Stimulated activated naive CD8-positive, alpha-beta T cell treated with anti-CD3 and anti-CD28 coated beads, Interleukin-15, Interleukin-2, amounts not matched to agents 100 ng/mL and 50 ng/mL, for 24 hours (primary cell): Measurements from ENCODE around the gene LRMDA.
"Not testable (repeated sequence)": the region's sequence is repeated elsewhere in the genome, so short reads cannot be mapped to it uniquely, and the experiment has no call there.

Experiments used
- H3K27ac Mint-ChIP-seq: one replicate; pipeline ENCODE4 v1.8.0; 2021; ENCODE audit warnings: mild to moderate bottlenecking, mixed read lengths
- H3K27me3 Mint-ChIP-seq: one replicate; pipeline ENCODE4 v1.8.0; 2021; ENCODE audit warnings: mixed read lengths
- H3K36me3 Mint-ChIP-seq: one replicate; pipeline ENCODE4 v1.8.0; 2021; ENCODE audit warnings: low read depth, mixed read lengths
- H3K4me1 Mint-ChIP-seq: one replicate; pipeline ENCODE4 v1.8.0; 2021; ENCODE audit warnings: low read depth, mixed read lengths
- H3K4me3 Mint-ChIP-seq: one replicate; pipeline ENCODE4 v1.8.0; 2021; ENCODE audit warnings: mild to moderate bottlenecking, mixed read lengths
- H3K9me3 Mint-ChIP-seq: one replicate; pipeline ENCODE4 v1.8.0; 2021; ENCODE audit warnings: mixed read lengths

LRMDA gene

DNA sequence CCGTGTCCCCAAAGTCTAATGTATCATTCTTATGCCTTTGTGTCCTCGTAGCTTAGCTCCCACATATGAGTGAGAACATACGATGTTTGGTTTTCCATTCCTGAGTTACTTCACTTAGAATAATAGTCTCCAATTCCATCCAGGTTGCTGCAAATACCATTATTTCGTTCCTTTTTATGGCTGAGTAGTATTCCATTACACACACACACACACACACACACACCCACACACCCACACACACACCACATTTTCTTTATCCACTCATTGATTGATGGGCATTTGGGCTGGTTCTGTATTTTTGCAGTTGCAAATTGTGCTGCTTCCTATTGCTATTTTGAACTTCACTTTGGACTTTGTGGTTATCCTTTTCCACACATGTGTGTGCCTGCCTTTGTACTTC is 189.6 kb downstream of the LRMDA start:
- H3K4me3 Mint-ChIP-seq, H3K9me3 Mint-ChIP-seq, H3K27me3 Mint-ChIP-seq, H3K36me3 Mint-ChIP-seq, H3K27ac Mint-ChIP-seq, H3K4me1 Mint-ChIP-seq: not testable (repeated sequence)

DNA sequence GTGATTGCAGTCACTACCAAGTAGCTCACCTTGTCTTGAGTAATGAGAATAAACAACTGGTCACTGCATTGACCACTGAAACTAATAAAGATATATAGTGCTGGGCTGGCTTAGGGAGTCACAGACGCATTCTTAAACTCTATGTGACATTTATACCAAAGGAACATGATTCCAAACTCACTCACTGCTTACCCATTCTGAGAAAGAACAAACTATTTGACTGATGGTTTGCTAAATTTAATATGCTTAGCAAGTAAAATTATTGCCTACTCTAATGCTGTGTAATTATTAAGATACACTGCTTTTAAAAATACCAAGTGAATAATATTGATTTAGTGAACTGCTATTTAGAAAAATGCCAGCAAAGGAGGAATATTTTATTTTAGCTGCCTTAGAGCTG is 191.1 kb downstream of the LRMDA start:
- H3K4me3 Mint-ChIP-seq = no peak overlapping the region
- H3K36me3 Mint-ChIP-seq = no peaks in the 10 kb centered on the region
- peaks cover 3% of the 10 kb centered on the region for H3K27me3 Mint-ChIP-seq
- no peaks in the 10 kb centered on the region for H3K4me1 Mint-ChIP-seq
- no peaks in the 10 kb centered on the region for H3K9me3 Mint-ChIP-seq
- no peak overlapping the region for H3K27ac Mint-ChIP-seq

DNA sequence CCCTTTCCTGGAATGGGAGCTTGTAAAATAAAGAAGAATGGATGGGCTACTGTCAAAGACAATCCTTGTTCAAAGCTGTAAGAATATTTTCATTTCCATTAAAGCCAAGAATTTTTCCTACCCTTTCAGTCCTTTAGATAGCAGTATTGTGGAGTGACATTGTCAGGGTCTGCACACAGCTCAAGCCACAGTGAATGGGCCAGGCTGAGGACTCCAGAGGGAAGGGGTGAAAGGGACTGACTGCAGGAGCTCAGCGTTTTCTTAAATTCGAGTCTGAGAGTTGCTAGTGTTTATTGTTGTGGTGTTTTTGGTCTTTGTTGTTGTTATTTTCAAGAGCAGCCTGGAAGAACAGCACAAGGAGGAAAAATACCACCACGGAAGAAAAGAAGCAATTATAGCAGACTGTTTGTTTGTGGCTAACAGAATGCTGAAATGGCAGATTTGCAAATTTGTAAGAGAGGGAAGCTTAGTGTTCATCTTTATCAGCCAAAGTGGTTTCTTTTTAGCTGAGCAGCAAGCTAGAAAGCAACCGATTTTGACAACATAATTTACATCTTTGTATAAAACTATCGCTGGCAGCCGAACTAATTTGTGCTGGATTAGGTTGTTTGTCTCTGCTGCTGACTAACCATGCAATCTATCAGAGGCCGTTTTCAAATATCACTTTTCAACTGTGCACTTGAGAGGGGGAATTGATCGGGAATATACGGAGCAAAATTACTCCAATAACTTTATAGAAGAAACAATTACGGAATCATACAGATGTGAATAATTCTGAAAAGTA is 192.1 kb downstream of the LRMDA start:
- Mint-ChIP-seq H3K4me1 (no peaks in the 10 kb centered on the region), H3K9me3 (no peaks in the 10 kb centered on the region), H3K27ac (no peak overlapping the region), H3K4me3 (no peak overlapping the region), H3K36me3 (no peaks in the 10 kb centered on the region), H3K27me3 (peaks cover 3% of the 10 kb centered on the region)

DNA sequence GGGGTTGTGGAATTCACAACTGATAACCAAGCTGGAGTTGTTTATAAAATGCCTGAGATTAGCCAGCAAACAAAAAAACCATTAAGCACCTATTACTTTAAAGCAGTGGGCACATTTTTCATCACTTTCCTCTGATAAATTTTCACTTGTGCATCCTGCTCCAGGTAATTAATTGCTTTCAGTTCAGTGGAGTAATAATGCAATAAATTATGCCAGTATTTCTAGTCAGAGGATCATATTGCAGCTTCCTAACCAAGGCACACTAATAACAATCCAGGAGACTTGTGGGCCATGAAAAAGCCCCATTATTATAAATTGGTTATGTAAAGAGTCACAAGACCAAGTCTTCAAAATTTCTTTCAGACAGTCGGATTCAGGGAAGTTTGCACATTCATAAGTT is 193.2 kb downstream of the LRMDA start:
- H3K36me3 Mint-ChIP-seq = no peaks in the 10 kb centered on the region
- H3K4me3 Mint-ChIP-seq = no peak overlapping the region
- H3K27me3 Mint-ChIP-seq = peaks cover 8% of the 10 kb centered on the region
- H3K9me3 Mint-ChIP-seq = no peaks in the 10 kb centered on the region
- no peak overlapping the region for H3K27ac Mint-ChIP-seq
- H3K4me1 Mint-ChIP-seq = no peaks in the 10 kb centered on the region

DNA sequence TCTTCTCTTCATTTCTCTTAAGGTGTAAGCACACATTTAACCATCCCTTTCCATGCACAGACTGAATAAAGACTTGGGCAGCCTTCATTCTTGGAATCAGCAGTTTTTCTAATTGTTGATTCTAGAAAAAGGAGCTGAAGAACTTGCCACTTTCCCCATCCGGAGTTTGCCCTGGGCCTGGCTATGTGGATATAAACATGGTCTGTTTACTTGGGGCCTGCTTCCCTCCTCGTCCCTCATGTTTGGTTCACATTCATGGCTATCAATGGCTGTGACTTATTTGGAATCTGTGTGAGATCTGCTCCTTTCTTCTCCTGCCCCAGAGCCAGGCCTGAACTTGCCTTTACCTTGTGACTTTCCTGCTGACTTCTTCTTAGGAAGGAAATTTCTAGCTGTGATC is 199.3 kb downstream of the LRMDA start:
- Mint-ChIP-seq H3K27ac (no peak overlapping the region), H3K4me1 (no peaks in the 10 kb centered on the region), H3K9me3 (no peaks in the 10 kb centered on the region), H3K36me3 (no peaks in the 10 kb centered on the region), H3K4me3 (no peak overlapping the region), H3K27me3 (peaks cover 8% of the 10 kb centered on the region)

DNA sequence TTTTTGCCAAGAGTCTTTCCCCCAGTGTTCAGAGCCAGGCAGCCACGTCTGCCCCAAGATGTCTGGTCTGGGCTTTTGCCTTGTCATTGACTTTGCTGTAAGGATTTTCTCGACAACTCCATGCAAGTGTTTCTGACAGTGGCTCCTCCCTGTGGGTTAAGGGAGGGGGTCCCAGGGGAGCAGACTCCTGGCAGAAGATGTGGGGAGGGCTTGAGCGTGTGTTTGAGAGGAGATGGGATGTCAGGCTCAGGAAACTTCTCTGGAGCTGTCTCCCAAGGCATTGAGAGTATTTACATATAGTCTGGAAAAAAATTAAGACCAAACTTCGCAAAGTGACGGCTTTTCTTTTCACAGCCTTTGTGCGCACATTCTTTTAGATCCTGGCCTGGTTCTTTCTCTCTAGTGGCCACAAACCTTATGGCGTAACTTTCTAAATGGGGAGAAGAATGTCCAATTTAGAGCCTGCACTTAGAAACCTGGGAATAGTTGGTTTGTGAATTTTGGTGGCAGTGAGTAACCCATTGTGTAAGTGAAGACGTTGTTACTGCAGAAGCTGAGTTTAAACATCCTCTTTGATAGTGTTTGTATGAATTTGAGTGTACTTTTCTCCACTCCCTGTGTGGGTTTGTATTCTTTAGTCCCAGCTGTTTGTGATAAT is 201.5 kb downstream of the LRMDA start:
- H3K9me3 Mint-ChIP-seq = no peaks in the 10 kb centered on the region
- H3K27me3 Mint-ChIP-seq = peaks cover 5% of the 10 kb centered on the region
- H3K36me3 Mint-ChIP-seq = no peaks in the 10 kb centered on the region
- no peak overlapping the region for H3K27ac Mint-ChIP-seq
- no peaks in the 10 kb centered on the region for H3K4me1 Mint-ChIP-seq
- no peak overlapping the region for H3K4me3 Mint-ChIP-seq

DNA sequence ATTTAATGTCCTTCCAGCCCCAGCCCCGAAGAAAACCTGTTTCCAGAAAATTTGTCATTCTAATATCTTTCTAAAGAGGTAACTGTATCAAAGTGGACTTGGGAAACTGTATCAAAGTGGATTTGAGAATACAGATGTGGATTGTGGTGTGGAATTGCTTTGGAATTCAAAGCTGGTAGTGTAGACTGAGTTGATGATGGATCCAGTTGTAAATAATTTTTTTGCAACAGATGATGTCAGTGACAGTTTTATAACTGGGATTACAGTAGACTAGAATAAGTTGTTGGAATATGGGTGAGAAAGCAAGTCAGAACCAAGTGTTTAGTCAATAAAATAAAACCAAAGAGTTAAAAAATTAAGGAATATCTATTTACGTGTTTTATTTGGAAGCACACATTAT is 202.1 kb downstream of the LRMDA start:
- Mint-ChIP-seq H3K4me1 (no peaks in the 10 kb centered on the region), H3K9me3 (no peaks in the 10 kb centered on the region), H3K36me3 (no peaks in the 10 kb centered on the region), H3K27ac (no peak overlapping the region), H3K27me3 (peaks cover 5% of the 10 kb centered on the region), H3K4me3 (no peak overlapping the region)

DNA sequence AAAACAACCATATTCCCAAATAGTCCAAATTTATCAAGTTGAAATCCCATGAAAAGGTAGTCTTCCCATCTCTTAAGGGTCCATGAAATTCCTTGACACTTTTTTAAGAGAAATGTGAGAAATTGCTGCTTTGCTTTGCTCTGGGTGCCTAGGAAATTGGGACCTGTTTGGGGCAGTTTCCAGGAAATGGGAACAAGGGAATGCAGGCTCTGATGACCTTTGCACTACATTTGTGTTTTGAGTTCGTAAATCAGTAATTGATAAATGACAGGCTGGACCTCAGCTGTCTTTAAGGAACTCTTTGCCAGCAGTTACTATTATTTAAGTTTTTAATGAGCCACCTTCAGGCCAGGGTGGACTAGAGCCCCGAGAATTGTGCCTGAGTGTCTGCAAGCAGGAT is 203.5 kb downstream of the LRMDA start:
- Mint-ChIP-seq H3K36me3 (no peaks in the 10 kb centered on the region), H3K27ac (no peak overlapping the region), H3K9me3 (no peaks in the 10 kb centered on the region), H3K4me1 (no peaks in the 10 kb centered on the region), H3K27me3 (peaks cover 4% of the 10 kb centered on the region), H3K4me3 (no peak overlapping the region)

DNA sequence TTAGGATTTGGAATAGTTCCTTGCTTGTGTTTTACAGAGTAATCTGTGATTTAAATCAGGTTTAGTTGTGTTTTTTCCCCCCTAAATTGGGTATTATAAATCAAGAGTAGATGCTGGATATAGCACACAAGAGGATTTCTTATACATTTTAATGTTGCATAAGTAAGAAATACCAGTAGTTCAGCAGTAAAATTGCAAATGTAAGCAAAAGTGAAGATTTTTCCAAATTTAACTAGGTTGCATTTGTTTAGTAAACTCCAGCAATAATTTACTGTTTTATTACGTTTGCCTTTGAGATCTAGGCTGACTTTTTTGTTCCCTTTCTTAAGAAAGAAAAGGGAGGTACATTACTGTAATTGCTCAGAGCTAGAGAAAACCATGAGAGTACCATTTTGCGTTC is 207.3 kb downstream of the LRMDA start:
- Mint-ChIP-seq H3K27me3 (peaks cover 4% of the 10 kb centered on the region), H3K4me3 (no peak overlapping the region), H3K27ac (no peak overlapping the region), H3K9me3 (no peaks in the 10 kb centered on the region), H3K4me1 (no peaks in the 10 kb centered on the region), H3K36me3 (no peaks in the 10 kb centered on the region)

DNA sequence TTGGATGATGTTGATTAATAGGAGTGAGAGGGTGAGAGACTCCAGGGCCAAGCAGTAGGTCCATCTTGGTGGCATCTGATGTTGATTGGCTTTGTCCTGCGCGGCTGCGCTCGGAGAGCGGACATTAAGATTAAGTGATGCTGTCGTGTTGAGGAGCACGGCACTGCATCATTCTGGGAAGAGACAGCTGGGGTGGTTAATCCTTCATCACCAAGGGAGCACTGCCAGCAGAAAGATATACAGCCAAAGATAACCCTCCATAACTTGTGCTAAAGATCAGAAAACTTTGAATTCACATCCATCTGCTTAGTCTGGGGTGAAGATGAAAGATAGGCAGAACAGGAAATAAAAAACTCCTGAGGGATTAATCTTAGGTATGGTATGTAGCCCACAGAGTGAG is 208.3 kb downstream of the LRMDA start:
- no peak overlapping the region for H3K27ac Mint-ChIP-seq
- H3K9me3 Mint-ChIP-seq = no peaks in the 10 kb centered on the region
- H3K27me3 Mint-ChIP-seq = peaks cover 4% of the 10 kb centered on the region
- H3K4me3 Mint-ChIP-seq = no peak overlapping the region
- H3K36me3 Mint-ChIP-seq = no peaks in the 10 kb centered on the region
- no peaks in the 10 kb centered on the region for H3K4me1 Mint-ChIP-seq

DNA sequence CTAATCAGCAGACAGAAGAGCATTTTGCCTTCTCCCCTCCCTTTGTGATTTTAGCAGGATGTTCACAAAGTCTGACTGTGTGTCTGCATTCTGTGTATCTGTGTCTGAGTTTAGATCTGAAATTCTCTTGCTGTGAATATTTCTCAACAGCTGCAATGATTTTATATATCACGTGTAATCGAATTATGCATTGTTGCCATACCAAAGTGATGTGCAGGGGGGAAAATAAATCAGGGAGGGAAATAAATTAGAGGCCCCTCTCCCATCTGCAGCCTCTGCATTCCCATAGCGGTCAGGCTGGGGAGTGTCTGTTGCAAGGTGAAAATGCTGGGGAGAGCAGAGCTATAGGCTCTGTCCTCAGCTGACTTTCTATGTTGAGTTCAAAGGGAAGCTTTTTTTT is 209.0 kb downstream of the LRMDA start:
- Mint-ChIP-seq H3K36me3 (no peaks in the 10 kb centered on the region), H3K4me3 (no peak overlapping the region), H3K27ac (no peak overlapping the region), H3K4me1 (no peaks in the 10 kb centered on the region), H3K9me3 (no peaks in the 10 kb centered on the region), H3K27me3 (peaks cover 4% of the 10 kb centered on the region)

DNA sequence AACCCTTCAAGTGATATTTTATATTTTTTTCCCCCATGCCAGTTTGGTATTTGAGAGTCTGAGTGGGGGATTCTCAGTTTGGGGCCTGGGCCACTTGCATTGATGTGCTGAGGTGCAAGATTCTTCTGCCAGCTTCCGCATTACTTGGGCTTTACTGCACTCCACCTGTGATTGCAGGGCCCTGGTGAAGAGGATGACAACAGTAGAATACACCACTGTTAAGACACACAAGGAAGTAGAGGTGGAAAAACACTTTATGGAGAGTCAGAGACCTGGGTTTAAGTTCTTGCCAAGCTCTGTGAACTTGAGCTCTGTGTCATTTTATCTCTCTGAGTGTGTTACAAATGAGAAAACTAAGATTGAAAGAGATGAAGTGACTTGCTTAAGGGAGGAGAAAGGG is 209.4 kb downstream of the LRMDA start:
- no peak overlapping the region for H3K27ac Mint-ChIP-seq
- H3K4me3 Mint-ChIP-seq = no peak overlapping the region
- H3K4me1 Mint-ChIP-seq = no peaks in the 10 kb centered on the region
- H3K27me3 Mint-ChIP-seq = peaks cover 4% of the 10 kb centered on the region
- H3K9me3 Mint-ChIP-seq = no peaks in the 10 kb centered on the region
- H3K36me3 Mint-ChIP-seq = no peaks in the 10 kb centered on the region

DNA sequence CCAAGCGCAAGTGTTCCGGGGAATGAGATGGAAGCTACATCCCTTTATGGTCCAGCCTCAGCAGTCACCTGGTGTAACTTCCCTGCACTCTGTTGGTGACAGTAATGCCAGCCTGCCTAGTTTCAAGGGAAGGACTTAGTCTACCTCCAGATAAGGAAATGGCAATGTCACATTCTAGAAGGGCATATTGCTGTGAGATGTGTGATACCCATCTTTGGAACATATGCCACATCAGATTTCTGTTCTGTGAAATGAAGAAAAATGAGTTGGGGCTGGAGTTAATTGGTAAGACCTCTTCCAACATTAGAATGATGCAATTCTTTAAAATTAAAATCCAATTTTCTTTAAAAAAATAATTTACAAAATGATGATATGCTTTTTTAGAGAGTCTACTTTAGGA is 212.0 kb downstream of the LRMDA start:
- no peaks in the 10 kb centered on the region for H3K9me3 Mint-ChIP-seq
- no peaks in the 10 kb centered on the region for H3K4me1 Mint-ChIP-seq
- no peak overlapping the region for H3K4me3 Mint-ChIP-seq
- H3K27ac Mint-ChIP-seq = no peak overlapping the region
- peaks cover 8% of the 10 kb centered on the region for H3K27me3 Mint-ChIP-seq
- no peaks in the 10 kb centered on the region for H3K36me3 Mint-ChIP-seq

DNA sequence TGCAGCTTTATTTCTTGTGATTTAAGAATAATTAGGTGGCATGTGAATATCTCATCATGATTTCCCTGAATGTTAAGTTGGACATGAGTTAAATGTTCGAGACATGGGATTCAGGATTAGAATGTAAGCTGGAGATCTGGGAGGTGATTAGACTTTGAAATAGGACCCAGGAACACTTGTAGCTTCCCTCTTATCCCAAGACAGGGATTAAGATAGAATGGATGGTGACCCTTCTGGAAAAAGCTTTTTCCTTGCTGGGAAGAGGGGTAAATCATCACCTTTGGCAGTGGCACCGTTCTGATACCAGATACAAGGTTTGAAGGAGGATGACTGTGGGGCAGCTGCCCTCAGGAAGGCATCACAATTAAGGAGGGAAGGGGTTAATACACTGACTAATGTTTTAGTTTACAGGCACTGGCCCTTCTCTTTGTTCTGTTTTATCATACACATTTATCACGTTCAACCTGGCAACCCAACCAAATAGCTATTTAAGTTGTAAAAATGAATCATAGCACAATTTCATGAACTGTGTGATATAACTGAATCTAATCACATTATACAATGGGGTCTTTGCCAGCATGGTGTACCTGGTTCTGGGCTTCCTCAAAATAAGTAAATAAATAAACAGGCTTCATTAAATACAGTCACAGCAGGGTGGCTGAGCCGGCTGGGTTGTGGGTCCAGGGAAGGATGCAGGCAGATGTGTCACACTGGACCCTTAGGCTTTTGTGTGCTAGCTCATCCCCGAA is 212.7 kb downstream of the LRMDA start:
- H3K4me3 Mint-ChIP-seq = no peak overlapping the region
- H3K27me3 Mint-ChIP-seq = peaks cover 8% of the 10 kb centered on the region
- no peaks in the 10 kb centered on the region for H3K36me3 Mint-ChIP-seq
- H3K4me1 Mint-ChIP-seq = no peaks in the 10 kb centered on the region
- H3K9me3 Mint-ChIP-seq = no peaks in the 10 kb centered on the region
- no peak overlapping the region for H3K27ac Mint-ChIP-seq

DNA sequence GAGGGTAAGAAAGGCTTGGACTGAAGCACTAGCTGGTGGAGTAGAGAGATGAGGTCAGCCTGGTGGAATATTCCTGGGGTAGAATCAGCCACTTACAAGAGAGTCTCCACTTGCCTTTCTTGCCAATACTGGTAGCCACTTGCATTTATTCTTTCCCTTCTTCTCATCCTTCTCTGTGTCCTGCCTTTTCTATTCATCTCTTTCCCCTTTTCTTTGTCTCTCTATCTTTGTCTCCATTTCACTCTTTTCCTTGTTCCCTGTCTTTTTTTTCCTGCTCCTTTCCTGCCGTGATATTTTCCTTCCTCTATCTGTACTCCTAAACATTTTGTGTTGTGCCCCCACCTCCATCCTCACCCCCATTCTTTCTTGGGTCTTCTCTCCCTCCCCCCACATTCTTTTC is 214.3 kb downstream of the LRMDA start:
- Mint-ChIP-seq H3K27ac (no peak overlapping the region), H3K9me3 (no peaks in the 10 kb centered on the region), H3K36me3 (no peaks in the 10 kb centered on the region), H3K4me1 (no peaks in the 10 kb centered on the region), H3K27me3 (peaks cover 9% of the 10 kb centered on the region), H3K4me3 (no peak overlapping the region)
